GM21367 (cell line): ENCODE results near the gene EMC6.

Source experiments
- ATAC-seq: cut with Tn5 transposase; IDR thresholded peaks from one replicate; pipeline ENCODE4 v1.9.1; 2021; ENCODE audit not compliant: unreplicated experiment

EMC6 gene

GRCh38 chr17:3655766-3656165, 12.8 kb upstream of the EMC6 start:
- no peak for ATAC-seq

- ATAC-seq, result no peak
Measured at GRCh38 chr17:3656353-3656752, 12.3 kb upstream of the EMC6 start.

DNA sequence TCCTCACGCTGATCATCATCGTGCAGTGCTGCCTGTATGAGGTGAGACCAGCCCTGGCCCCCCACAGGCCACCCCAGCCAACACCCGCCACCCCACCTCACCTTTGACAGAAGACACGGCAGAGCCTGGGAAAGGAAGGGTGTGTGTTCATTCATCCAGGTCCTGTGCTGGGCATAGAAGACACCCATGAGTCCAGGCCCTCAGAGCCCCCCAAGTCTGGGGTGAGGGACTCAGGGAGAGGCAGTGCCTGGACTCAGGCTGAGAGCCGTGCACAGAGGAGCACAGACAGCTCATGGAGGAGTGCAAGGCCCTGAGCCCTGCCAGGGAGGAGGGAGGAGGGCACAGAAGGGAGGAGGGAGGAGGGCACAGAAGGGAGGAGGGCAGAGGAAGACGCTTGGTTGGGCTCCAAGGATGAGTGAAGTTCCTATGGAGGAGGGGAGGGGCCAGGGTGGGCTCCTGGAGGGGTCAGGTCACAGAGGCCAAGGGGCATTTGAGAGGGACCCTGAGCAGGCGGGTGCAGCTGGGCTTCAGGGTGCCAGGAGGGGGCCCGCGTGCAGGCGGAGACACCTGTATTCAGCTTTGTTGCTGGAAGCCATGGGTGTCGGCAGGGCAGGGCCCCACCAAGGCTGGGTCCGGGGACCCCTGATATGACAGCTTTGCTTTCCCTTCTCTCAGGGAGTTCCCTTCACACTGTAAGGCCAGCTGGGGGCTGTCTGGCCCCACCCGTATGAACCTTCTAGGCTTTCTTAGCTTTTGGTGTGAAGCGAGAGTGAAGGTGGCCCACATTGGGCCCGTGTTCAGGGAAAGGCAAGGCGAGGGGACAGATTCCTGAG, 11.6 kb upstream of the EMC6 start:
- ATAC-seq, result no peak

GRCh38 chr17:3657588-3657869, 11.1 kb upstream of the EMC6 start:
- no peak for ATAC-seq

DNA sequence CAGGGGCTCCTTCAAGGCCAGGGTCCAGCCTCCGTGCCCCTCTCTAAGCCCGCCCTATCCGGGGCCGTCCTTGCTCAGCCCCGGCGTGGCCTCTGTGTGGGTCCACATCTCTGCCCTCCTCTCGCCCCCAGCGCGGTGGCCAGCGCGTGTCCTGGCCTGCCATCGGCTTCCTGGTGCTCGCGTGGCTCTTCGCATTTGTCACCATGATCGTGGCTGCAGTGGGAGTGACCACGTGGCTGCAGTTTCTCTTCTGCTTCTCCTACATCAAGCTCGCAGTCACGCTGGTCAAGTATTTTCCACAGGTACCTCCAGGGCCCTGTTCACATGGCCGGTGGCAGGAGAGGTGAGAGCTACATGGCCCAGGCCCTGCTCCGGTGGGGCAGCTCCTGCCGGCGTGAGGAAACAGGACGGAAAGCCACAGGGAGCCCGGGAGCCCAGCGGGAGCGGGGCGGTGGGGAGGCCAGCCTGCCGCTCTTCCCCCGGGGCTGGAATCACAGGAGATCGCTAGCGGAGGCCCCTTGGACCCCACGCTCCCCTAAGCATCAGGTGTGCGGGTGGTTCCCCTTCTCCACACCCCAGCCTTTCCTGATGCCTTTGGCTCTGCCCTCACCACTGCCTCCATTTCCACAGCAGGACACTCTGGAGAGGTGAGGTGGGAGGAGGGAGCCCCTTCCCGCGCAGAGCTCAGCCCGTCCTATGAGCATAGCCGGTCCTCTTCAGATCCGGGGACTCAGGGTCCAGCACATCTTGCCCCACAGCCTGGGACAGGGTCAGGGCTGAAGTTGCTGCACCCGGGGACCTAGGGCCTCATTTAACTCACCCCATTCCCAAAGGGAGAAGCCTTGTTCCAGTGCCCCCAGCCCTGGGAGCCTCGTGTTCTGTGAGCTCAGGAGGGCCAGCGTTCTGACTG, 10.5 kb upstream of the EMC6 start:
- ATAC-seq, result no peak

DNA sequence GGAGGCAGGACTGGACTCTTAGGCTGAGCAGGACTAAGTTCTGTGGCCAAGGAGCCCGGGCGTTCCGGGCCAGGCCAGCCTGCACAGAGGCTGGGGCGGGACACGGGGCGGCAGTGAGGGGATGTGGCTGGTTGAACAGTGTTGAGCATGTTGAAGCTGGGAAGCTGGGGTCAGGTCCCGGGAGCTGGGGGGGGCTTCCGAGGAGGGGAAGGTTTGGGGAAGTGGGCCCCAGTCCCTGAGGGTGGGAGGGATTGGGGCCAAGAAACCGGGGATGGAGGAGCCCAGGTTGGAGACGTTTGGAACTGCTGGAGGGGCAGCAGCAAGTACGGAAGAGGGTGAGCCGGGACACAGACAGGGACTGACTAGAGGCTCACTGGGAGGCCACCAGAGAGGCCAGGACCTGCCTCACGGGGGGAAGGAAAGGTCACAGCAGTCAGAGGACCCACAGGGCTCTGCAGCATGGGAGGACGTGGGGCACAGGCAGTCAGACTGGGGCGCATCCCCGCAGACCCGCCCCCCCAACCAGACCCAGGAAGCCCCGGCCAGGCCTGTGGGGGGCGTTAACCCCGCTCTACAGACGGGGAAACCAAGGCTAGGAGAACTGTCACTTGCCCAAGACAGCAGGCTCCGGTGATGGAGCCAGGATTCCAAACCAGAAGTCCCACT, 9.7 kb upstream of the EMC6 start:
- ATAC-seq, result no peak

- no peak for ATAC-seq
Measured at GRCh38 chr17:3659541-3660111, 9.0 kb upstream of the EMC6 start.

DNA sequence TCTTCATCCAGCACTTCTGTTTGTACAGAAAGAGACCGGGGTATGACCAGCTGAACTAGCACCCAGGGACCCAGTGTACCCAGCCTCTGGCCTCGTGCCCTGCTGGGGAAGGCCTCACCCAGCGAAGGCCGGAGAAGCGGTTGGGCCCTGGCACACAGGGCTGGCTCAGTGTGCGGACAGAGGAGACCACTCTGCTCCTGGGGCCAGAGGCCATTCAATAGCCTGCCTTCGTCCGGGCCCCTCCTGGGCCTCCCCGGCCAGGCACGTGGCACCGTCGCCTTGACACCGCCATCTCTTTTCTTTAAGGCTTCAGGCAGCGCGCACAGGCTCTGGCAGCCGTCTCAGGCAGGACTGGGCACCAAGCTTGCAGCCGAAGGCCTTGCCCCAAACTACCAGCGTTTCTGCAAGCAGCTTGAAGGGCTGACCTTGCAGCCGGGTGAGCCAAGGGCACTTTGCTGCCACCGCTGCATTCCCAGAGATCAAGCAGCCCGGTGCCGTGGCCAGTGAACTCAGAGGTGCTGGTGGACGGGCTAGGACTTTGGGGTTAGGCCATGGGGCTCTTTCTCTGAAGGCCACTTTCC, 8.2 kb upstream of the EMC6 start:
- ATAC-seq, result no peak

DNA sequence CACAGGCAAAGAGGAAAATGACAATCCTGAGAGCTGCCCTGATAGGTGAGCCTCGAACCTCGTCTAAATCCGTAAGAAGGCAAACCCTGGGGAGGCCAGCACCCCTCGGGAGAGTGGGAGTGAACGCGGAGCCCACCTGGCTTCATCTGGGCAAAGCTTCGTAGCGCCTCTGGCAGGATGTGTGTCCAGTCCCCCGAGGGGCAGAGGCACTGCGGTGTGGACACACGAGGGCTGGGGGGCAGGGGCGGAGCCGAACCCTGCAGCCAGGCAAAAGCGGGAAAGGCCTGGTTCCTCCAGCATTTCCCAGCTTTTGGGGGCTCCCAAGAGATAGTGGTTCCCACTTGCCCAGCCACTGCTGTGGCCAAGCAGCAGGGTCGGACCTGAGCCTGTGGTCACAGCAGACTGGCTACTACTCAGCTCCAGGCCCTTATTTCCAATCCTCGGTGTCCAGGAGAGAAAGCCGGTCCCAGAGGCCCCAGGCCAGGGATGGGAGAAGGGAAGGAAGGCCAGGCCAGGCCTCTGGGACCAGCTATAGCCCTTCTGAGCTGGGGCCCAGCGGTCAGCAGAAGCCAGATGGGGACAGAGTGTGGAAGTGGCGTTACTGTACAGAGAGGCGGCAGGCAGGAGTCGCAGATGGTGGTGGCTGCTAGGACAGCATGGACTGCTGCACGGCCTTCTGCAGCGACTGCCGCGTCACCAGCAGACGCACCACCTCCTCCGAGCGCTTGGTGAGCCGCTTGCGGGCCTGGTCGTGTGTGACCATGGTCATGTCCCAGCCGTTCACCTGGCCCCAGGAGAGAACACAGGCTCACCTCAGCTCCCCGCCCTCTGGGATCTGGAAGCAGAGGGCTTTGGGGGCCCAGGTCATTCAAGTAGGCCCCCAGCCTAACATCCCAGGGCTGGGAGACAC, 5.3 kb upstream of the EMC6 start:
- no peak for ATAC-seq

DNA sequence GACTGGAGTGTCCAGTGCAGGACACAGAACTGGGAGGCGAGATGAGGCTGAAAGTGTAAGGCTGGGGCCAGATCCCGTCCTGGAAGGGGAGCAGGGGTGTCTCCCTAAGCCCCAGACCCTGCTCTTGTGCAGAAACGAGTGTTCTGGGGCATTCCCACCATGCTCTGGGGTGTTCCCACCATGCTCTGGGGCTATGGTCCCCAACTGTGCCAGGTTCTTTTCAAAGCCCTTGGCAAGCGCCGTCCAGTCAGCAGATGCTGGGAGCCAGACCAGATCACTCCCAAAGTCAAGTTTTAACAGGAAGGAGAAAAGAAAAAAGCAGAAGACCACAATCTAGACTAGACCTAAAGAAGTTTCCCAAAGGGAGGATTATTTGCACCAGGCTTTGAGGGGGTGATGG, 2.8 kb upstream of the EMC6 start:
- no peak for ATAC-seq

DNA sequence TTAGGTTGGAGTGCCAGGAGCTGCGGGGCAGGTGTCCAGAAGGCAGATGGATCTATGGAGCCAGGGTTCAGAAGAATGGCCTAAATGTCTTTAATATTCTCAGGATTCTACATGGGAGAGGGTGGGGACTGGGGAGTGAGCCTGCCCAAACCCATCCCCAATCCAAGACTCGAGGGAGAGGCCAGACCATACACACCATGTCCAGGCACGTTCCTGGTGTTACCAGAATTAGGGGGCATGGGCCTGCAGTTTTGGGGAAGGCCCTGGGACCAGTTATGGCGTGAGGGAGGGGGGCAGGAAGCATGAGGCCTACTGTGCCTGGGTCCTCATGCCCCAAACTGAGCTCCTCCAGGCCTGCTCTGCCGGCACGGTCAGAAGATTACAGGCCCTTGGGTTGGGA, 2.1 kb upstream of the EMC6 start:
- no peak for ATAC-seq

DNA sequence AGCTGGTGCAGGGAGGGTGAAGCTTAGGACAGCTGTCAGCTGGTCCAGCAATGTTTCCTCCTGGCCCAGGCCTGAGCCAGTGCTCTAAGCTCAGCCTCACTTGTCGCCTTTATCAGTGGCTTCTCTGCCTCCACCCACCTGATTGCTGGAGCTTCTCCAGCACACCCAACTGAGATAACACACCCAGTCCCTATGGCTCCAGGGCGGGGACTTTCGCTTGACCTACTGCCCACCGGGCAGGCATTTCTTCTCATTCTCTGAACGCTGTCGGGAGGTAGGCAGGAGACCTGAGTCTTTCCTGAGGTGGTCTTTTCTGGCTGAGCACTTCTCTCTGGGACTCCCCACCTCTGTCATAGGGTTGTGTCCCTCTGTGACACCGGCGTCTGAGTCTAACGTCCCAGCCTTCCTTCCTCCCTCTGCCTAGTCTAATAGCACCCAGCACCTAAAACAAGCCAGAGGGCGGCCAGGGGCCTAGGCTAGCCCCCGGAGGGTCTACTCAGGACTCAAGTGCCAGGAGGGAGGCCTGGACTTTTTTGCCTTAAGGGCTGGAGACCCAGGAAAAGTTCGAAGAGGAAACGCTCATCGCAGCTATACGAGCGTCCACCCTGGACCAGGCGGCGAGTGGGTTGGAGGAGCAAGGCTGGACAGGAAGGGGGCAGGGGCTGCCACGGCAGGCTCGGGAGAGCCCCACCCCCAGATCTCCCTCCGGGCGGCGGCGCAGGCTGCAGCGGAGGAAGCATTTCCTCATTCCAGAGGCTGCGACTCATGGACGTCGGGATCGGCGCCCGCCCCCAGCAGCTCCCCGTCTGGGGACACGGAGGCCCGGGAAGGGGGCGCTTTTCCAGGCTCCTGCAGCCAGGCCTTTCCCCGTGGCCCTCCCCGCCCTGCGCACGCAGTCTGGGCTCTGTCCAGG, 990 bp upstream of the EMC6 start:
- ATAC-seq, result peak; percentile 7

DNA sequence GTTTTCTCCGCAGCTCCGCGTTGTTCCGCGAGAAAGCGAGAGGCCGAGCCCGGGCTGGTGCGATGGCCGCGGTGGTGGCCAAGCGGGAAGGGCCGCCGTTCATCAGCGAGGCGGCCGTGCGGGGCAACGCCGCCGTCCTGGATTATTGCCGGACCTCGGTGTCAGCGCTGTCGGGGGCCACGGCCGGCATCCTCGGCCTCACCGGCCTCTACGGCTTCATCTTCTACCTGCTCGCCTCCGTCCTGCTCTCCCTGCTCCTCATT, 404 bp downstream of the EMC6 start:
- ATAC-seq, result no peak

DNA sequence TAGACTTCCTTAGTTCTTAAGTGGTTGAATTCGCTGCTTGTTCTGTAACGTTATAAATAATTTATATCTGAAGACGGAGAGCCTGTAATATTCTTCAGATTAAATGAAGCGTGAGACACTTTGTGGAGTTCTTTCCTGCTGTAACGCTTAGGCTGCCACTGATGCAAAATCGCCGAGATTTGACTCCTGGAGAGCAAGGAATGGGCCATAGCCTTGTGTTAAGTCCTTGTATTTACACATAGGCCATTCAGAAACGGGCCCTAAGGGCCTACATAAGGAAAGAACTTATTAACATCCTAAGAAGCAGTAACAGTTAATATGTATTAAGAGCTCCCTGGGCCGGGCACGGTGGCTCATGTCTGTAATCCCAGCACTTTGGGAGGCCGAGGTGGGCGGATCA, 936 bp downstream of the EMC6 start:
- no peak for ATAC-seq

DNA sequence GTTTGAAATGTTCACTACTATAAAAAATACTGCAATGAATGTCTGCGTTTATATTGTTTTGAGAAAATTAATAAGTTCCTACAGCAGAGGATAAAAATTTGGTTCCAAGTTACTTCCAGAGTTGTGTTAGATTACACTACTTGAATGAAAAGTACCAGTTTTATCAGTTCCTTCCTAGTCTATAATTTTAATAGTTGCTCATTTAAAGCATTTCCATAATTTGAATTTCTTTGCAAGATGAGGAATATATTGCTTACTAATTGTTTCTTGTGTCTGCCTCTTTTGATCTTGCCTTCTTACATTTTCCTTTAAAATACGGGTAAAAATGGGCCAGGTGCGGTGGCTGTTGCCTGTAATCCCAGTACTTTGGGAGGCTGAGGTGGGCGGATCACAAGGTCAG, 4.0 kb downstream of the EMC6 start:
- ATAC-seq, result no peak

- ATAC-seq, result no peak
Measured at GRCh38 chr17:3675886-3676285, 7.3 kb downstream of the EMC6 start.

GRCh38 chr17:3678095-3678820, 9.6 kb downstream of the EMC6 start:
- no peak for ATAC-seq

DNA sequence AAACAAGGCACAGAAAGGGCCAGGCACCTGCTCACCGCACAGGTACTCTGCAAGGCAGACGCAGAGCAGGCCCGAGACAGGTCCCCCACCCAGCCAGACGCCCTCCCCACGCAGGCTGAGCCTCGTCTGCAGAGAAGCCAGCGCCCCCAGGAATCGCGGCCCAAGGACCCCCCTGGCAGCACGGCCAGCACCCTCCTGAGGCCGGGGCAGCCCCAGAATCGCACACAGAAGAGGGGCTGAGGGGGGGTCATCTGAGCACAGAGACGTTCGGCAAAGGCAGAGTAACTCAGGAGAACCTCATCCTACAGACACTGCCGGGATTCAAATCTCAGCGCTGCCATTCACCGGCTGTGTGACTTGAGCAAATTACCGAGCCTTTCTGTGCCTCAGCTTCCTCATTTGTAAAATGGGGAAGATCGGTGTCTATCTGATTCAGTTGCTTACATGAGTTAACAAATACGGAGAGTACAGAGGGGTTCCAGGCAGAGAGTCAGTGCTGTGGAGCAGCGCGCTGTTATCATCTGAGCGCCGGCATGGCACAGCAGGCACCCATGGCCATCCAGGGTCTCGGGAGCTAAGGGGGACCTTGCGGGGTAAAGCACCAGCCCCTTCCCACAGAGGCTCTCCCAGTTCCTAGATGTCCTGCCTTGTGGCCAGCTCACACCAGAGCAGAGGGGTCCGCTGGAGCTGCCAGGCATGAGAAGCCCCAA, 10.4 kb downstream of the EMC6 start:
- ATAC-seq, result no peak
